Activated gamma-delta T cell (primary cell): Measurements from ENCODE around the gene EPN3.

Experiments
- DNase-seq: peaks from one replicate; lab custom pipeline; 2025; lab: John Stamatoyannopoulos, UW
- total RNA-seq, 2 donors: gene quantifications; one replicate each; lab custom pipeline; 2026; lab: John Stamatoyannopoulos, UW

Gene EPN3
- total RNA-seq = 0.05 to 0.17 reads per million in 2 donors

DNA sequence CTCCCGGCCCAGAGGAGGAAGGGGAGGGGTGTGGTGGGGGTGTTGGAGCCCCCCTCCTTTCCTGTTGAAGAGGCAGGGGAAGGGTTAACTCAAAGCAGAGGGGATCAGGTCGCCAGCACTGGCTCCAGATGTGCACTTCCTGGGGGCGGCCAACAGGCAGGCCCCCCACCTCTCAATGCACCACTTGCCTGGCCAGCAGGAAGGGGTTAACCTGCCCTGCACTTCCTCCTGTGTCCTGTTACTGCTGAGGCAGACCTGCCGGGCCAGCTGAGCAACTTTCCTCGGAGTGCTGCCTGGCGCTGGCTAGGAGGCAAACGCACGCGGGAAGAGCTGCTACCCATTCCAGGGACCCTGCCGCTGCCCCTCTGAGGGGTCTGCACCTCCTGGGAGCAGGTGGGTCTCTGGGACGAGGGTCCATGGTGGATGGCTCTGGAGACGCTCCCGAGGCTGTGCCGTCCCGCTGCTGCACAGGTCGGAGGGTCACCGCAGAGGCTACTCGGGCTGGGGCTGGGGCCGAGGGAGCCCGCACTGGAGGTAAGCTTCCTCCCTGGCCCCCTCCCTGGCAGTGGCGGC lies at the start of gene EPN3:
TSS of gene EPN3 (plus strand) at position 284 of the 573 bp plus-strand sequence. CDS start 3,822 bp downstream, outside the sequence.
- no peak for DNase-seq

DNA sequence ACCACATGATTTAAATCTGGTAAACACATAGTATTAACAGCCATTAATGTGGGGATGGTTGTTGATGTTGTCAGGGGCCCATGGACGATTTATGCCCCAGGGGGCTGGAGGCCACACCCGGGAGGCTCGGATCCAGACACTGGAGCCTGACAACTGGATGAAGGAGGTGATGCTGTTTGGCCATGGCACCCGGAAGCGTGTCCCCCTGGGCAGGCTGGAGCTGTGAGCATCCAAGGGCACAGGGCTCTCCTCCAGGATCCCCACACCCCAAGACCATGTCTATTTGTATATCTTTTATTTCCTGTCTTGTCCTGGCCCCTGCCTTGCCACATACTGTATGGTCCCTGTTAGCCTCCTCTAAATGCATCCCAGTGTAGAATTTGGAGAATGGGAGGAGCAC lies 49.3 kb upstream of the EPN3 start:
- no peak for DNase-seq

DNA sequence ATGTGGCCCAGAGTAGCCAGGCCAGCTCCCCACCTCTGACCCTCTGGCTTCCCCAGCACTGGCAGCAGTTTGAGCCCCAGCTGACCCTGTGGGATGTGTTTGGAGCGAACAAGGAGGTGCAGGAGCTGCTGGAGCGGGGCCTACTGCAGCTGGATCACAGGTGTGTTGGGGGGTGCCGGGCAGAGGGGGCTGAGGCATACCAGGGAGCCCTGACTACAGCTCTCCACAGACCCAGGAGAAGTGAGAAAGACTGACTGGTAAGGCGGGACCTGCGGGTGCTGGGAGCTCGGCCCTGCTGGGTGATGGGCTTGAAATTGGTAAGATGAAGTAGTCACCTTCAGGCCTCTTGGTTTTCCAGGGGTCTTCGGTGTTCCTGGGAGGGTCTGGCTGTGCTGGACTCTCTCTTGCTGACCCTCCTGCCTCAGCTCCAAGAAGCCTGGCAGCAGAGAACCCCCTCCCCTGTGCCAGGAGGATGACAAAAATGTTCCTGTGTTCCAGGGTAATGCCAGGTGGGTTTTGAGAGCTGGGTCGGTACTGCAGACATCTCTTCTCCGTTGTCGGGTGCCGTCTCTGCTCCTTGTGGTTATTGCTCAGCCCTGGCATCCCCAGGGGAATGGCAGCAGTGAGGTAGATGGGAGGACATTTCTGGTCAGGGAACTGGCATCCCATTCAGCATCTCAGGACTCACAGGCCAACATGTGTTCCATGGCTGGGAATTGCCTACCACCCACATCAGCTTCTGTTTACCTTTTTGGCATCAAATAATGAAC lies 48.0 kb upstream of the EPN3 start:
- no peak for DNase-seq

DNA sequence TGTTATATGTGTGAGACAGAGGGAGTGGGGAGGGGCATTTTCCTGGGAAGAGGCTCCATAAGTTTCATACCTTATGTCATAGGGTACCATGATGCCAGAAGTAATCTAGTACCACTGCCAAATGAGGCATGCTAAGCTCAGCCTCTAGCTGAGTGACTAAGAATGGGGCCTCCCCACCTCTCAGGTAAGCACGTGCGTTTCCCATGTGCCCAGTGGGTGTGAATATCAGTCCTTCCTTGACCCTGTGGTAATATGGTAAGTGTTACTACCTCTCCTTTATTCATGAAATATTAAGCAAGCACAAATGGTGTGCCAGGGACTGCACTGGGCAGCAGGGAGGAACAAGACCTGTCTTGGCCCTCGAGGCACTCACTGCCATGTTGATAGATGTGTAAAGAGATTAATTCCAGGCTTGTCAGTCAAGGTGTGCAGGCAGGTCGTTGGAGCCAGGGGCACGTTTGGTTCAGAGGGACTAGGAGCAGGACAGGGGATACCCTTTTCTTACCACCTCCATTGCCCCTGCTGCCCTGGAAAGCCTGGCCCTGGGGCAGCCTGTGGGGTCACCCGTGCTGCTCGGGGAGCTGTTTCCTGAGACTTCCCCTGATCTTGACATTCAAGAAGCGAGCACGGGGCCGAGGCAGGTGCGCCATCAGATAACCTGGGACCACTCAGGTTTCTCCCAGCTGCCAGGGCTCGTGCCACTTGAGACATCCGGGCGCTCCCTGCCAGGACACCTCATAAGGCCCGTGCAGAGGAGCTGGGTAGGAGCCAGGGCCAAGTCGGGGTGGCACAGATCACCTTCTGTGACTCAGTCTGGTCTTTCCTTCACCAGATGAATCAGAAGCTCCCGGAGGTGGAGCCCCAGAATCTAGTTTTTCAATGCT lies 45.1 kb upstream of the EPN3 start:
- DNase-seq = no peak

DNA sequence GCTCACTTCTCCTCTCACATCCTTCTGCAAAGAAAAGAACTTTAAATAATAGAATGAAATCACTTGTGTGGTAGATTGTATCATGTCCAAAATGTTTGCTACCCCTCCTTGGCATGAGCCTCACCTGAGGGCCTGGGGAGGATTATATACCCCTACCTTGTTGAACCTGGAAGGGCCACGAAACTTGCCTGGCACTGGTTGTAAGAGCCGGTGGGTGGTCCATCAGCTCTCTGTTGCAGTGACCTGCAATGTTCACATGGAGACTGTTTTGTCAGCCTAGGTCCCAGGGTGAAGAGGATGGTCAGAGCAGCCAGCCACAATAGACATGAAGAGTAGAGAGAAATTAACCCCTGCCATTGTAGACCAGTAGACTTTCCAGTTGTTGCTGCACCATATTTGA lies 43.7 kb upstream of the EPN3 start:
- no peak for DNase-seq

DNA sequence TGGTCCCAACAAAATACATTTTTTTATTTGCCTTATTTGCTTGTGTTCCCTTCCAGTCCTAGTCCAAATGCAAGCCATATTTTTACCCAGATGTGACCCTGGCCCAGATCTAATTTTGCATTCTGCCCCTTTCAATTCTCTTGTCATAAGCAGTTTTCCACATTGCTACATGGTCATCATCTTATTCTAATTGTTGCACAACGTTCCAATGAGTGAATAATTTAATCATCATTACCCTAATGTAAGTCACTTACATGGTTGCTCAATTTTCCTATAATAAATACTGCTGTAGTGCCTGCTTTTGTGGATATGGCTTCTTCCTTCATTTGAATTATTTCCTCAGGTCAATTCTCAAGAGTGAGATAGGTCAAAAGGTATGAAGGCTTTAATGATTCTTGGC lies 41.0 kb upstream of the EPN3 start:
- DNase-seq = no peak

DNA sequence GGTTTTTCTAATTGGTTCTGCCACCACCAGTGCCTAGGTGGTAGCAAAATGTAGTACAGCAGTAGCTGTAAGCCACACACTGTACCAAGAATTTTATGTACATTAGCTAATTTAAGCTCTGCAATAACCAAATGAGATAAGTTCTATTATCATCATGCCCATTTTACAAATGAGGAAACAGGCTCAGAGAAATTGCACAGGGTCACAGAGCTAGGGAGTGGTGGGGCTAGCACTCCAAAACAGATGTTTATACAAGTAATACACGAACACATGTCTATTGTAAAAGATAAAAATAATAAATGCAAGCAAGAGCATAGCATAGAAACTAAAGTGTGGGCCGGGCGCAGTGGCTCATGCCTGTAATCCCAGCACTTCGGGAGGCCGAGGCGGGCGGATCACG lies 40.3 kb upstream of the EPN3 start:
- DNase-seq = no peak

DNA sequence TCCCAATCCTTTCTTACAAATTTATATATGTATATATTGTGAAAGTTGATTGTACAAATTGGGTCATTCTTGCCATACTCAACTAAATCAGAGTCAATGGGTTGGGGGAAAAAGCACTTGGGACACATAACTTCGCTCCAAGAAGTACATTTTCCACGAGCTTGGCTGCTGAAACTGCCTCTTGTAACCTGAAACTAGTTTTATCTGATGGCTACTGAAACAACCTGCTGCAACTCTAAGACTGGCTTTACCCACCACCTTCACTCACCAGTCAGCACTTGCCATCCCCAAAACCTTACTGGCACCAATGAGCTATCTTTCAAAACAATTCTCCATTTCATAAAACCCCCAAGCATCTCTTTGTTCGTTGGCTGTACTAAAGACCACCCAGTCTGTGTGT lies 38.8 kb upstream of the EPN3 start:
- DNase-seq = no peak

DNA sequence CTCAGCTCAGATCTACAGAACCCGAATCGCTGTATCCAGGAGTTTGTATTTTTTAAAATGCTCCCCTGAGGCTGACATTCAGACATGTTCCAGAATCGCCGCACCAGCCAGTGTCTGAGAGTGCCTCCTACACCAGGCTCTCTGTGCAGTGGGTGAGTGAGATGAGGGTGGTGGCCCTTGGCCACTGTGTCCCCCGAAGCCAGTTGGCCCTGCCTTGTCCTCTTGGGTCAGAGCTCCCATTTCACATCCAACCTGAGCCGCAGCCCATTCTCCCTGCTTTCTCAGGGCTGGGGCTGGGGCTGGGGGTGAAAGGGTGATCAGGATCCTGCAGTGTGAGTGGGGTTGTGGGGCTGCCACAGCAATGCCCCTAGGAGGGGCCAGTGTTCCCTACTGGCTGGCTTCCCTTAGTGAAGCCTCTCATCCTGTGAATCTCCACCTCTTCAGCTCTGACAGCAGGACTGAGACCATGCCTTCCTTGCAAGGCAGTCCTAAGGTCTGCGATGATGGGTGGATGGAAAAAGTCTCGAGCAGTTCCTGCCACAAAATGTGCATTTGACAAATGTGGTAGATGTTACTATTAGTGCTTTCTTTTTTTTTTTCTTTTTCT lies 37.2 kb upstream of the EPN3 start:
- DNase-seq = no peak

DNA sequence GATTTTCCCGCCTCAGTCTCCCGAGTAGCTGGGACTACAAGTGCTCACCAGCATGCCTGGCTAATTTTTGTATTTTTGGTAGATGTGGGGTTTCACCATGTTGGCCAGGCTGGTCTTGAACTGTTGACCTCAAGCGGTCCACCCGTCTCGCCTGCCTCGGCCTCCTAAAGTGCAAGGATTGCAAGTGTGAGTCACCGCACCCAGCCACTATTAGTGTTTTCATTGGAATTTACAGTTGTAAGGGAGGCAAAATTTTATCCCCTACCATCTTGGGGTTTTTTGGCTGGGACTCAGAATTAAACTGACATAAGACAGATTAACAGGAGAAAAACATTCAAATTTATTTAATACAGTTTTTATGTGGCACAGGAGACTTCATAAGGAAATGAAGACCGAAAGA lies 36.6 kb upstream of the EPN3 start:
- DNase-seq = no peak

DNA sequence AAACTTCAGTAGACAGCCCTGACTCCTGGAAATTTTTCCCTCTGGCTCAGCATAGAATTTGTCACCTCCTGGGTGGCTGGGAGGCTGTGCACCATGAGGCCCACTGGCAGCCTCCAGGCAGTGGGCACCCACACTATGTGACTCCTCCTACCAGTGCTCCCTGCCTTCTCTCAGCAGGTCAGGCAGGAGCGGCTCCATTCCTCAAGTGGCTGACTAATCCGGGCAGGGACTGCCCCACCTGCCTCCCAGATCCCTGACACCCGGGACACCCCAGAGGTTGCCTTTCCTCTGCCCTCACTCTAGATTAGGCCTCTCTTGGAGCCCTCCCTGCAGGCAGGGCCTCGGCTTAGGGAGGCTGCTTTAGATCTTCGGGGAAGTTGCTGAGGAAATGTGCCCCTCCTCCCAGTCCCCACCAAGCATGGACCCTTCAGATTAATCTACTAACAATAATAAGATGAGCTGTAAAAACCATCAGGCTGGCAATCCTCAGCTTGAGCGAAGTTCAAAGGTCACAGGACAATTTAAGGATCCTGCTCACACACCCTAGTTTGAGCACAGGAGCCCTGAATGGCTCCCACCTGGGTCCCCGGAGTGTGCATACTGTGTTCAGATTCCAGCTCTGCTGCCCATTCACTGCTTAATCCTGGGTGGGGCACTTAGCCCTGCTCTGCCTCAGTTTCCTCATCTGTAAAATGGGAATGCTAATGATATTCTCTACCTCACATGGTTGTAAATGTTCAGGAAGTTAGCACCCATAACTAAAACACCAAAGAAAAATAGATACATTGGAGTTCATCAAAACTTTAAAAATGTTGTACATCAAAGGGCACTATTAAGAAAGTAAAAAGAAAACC lies 34.3 kb upstream of the EPN3 start:
- no peak for DNase-seq

DNA sequence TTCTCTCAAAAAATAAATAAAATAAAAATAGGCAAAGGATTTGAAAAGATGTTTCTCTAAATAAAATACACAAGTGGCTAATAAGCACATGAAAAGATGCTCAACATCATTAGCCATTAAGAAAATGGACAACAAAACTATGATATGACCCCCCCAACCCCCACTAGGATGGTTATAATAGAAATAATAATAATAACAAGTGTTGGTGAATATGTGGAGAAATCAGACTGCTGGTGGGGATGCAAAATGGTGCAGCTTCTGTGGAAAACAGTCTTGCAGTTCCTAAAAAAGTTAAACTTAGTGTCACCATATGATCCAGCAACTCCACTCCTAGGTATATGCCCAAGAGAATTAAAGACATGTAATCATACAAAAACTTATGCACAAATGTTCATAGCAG lies 33.3 kb upstream of the EPN3 start:
- no peak for DNase-seq

DNA sequence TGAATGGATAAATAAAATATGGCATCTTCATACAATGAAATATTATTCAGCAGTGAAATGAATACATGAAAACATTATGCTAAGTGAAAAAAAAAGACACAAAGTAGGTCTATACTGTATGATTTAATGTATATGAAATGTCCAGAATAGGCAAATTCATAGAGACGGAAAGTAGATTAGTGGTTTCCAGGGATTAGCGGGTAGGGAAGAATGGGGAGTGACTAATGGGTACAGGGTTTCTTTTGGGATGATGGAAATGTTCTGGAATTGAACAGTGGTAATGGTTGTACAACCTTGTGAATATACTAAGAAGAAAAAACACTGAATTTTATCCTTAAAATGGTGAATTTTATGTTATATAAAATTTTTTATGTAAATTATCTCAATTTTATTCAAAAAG lies 32.8 kb upstream of the EPN3 start:
- no peak for DNase-seq

DNA sequence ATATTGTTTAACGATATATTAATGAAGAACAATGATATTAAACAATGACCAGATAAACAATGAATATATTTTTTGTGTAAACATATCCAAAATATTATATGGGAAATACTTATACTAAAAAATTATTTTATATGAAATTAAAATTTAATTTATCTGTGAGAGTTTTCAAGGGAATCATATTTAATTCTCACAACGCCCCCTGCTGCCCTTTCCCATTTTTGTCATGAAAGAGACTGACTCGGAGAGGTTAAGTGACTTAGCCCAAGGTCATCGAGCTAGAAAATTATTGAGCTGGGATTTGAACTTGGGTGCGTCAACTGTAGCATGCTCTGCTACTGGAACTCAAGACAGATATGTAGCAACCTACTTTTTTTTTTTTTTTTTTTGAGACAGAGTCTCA lies 31.5 kb upstream of the EPN3 start:
- DNase-seq = no peak

DNA sequence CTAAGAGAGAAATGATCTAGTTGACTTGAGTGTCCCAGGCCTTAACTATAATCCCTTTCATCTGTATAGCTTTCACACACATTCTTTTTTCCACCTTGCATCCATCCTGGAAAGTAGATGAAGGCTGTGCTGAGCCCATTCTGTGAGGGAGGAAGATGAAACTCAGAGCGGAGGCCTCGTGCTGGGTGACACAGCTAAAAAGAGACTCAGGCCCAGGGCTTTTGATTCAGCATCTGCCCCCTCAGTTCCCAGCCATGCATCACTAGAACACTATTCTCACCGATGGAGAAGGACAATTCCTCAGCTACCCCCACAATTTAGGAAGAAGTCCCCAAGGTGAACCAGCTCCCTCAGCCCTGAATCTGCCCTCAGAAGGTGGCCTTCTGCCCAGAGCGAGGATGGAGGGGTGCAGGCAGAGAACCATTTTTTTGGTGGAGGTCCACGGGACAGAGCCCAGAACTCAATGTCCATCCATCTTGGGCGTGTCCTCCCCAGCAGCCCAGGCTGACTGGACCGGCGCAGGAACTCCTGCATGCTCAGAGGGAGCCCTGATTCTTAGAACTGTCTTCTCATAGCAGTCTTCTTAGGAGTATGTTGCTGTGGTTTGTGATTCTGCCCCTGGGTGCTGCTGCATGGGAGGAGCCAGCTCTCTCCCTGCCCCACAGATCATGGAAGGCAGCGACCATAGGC lies 30.1 kb upstream of the EPN3 start:
- no peak for DNase-seq

DNA sequence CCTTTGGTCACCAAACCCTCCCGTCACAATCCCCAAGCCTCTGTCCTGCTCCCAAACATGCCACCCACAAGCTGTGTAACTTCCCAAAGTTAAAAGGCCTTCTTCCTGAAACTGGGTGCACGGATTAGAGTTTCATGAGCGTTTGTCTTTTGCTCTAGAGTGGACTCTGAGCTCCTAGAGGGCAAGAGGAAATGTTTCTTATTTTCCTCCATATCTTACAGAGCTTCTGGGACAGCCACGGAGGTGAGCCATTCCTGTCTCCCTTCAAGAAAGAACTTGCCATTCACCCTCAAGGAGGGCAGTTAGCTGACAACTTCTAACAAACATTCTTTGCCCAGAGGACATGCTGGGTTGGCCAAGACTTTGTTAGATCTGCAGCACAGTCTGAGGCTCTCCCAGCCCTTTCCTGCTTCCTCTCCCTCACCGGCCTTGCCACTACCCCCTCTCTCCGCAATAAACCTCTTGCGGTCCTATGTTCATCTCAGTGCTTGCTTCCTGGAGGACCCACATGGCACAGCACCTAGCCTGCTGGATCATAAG lies 26.9 kb upstream of the EPN3 start:
- no peak for DNase-seq

DNA sequence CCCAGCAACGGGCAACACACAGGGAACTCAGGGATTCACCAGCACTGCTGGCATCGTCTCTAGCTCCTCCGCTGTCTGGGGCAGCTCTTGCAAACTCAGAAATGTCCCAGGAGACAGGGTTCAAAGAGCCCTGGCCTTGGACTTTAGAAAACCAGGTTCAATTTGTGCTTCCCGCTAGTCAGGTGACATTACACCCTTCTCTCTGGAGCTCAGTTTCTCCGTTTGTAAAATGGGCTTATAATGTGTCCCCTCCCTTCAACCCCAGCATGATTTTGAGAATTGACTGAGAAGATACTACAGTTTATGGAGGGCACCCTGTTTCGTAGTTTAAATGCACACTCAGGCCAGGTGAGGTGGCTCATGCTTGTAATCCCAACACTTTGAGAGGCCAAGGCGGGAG lies 26.2 kb upstream of the EPN3 start:
- DNase-seq = no peak

DNA sequence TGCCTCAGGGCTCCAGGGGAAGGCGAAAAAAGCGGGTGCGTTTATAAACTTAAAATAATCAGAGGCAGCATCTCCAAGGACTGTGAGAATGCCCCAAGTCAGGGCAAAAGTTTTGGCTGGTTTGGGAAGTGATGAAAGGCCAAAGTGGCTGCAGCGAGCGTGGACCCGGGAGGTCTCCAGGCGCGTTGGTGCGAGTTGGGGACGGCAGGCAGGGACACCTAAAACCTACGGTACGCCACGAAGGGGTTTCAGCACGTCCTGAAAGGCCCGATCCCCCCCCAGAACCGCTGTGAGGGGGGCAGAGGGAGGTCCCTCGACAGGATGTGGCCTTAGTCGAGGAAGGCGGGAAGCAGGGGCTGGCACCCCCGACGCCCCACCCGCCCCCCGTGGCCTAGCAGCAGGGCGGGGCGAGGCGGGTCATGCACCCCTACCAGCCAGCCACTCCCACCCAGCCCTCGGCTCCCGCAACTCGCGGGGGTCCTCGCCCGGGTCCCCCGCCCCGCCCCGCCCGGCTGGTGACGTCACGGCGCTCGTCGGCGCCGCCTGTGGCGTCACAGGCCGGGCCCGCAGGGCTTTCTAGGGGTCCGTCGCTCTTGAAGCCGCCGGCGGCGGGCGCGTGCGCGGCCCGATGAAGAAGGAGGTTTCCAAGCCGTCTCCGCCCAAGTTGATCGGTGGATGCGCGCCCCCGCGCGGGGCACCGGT lies 24.5 kb upstream of the EPN3 start, which contains the start of gene MYCBPAP:
TSS of gene MYCBPAP (plus strand) at position 569 of the 702 bp plus-strand sequence. CDS start 236 bp downstream, outside the sequence.
- peak; percentile 85 for DNase-seq

DNA sequence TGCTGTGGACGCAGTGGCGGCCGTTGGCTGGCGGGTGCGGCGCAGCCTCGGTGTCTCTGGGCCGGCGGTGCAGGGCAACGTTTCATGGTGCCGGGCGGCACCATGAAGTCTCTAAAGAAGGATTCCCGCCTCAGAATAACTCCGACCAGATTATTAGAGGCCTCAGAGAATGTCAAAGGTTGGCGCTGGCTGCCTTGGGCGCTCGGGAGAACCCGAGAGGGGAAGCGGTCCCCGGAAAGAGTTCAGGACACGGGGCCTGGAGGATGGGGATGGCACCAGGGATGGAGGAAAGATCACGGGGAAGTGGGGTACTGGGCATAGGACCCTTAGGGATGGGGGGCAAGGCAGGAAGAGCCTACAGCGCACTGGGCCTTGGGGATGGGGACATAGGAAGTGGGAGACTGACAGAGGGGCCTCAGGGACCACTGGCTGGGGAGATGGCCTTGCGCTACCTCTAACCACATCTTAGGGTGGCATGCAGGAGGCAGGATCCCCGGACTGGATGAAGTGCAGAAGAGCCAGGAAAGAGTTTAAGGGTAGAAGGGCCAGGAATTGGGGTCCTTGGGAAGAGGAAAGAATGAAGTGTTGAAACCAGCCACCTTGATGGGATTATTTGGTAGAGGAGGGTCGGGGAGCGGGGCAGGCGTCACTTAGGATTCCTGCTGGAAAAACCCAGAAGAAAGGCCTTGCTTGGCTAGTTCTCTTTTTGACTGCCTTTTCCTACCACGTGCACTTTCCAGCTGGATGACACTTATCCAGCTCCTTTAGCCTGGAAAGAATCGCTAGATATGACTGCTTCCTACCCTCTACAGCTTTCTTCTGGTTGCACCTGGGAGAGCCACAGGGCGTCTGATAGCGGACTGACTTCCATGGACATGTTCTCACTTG lies 23.7 kb upstream of the EPN3 start:
- DNase-seq = no peak
